GM08714 (cell line): ENCODE measurements around the gene LAMC1.
"Not testable (repeated sequence)": the region's sequence is repeated elsewhere in the genome, so short reads cannot be mapped to it uniquely, and the experiment has no call there.

Source experiments
- H3K4me3 ChIP-seq: fragments of 200-500 bp; sonication (Bioruptor generic); 2 replicates; pipeline ENCODE4 v1.5.1; 2014; ENCODE audit warnings: mild to moderate bottlenecking, low read length, inconsistent platforms
- ZNF274 ChIP-seq: IDR thresholded peaks from 2 replicates; pipeline ENCODE4 v1.6.1; 2012; ENCODE audit warnings: mild to moderate bottlenecking, low read depth, low read length

LAMC1 gene

DNA sequence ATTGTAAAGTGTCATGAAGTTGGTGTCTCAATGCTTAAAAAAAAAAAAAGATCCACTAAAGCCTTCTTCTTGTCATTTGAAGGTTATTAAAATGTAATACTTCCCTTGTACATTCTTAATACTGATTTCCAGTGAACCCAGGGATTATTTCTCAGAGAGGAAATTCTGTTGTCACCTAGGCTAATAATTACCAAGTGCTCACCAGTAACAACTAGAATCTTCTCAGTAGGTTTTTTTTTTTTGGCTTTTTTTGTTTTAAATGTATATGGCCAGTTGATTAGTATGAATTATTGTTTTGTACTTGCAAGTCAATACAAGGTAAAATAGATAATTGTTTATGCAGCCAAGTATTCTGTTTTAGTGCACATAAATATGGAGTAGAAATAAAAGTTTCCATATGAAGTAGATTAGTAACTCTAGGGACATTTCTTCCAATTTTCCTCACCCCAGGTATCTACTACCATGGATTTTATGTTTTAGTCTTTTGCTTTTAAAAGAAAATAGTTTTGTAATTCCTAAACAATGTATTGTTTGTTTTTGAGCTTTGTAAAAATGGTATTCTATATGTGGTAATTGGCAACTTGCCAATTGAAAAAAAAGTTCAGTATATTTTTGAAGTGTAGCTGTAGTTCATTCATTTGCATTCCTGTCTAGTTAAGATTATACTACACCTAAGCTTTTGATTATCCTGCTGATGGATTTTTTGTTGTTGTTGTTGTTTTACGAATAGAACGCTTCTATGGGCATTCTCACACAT, 21.9 kb downstream of the LAMC1 start:
- no peak for TF ChIP-seq ZNF274
- H3K4me3 ChIP-seq: no peak overlapping the region

DNA sequence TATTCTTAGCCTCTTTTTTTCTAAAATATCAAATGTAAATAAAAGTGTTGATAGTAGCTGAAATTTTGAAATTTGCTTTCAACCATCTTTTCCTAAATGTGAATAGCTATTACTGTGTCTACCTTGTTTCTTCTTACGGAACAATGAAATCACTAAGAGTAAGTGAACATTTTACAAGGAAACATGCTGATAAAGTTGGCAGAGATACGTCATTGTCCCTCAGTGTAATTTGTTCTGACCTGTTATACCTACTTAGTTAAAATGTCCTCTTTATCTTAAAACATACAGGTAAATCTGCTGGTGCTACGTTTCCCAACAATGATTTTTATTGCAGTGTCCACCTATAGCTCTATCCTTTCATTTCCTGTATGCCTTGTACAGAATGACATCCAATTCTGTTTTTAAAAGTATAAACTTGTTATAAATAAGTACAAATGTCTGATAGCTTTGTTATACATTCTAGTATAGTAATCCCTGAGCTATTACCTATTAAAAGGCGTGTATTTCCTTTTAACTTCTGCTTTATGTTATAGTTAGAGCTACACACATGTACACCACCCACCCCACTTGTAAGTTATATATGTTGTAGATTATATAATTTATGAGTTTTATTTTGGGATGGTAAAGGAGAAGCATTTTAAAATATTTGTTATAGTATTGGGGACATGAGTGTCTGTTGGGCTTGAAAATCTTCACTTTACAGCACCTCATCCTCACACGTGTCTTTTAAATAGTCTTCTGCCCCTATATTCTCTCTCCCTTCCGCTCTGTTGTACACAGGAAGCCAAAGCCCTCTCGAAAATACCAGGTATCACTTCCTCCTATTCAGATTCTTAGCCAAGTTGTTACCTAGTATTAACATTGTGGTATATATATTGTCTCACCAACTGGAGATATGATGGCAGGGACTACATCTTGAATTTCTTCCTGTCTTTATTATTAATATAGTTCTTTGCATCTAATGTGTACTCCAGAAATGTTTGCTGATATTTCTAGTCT, 25.2 kb downstream of the LAMC1 start:
- no peak for TF ChIP-seq ZNF274
- H3K4me3 ChIP-seq: no peak overlapping the region

DNA sequence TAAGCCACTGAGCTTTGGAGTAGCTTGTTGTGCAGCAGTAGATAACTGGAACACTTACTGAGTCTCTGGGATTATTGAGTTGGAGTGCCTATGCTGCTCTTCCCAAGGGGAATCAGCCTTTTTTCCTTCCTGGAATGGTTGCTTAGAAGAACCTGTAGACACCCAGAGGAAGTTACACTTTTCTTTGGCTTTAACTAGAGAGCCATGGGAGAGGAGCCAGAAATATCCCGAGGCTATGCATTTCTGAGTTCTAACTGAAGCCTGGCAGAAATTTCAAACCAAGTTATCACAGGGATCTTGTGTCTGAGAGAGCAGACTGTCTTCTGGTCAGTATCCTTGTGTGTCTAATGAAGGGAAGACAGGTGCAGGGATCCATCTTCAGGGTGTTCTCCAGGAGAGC, 28.3 kb downstream of the LAMC1 start:
- no peak for TF ChIP-seq ZNF274

DNA sequence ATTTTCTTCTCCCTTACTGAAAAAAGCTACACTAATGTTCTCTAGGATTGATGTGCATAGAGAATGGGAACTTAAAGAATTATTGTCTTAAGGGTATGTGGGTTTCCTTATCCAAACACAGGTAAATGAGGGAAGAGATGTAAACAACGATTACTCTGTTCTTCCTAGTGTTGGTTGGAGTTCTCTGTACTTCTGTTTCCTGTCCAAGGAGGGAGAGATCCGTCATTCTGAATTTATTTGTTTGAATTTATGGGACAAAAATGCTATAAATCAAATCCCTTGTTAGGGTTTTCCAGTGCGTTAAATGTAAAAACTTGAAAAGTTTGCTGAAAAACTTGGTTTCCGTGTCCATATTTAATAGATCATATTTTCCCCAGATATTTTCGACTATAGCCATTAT, 29.6 kb downstream of the LAMC1 start:
- TF ChIP-seq ZNF274: no peak
- H3K4me3 ChIP-seq: no peak overlapping the region

More for the DNA sequence above, 28.3 kb downstream of the LAMC1 start:
- no peak overlapping the region for H3K4me3 ChIP-seq

DNA sequence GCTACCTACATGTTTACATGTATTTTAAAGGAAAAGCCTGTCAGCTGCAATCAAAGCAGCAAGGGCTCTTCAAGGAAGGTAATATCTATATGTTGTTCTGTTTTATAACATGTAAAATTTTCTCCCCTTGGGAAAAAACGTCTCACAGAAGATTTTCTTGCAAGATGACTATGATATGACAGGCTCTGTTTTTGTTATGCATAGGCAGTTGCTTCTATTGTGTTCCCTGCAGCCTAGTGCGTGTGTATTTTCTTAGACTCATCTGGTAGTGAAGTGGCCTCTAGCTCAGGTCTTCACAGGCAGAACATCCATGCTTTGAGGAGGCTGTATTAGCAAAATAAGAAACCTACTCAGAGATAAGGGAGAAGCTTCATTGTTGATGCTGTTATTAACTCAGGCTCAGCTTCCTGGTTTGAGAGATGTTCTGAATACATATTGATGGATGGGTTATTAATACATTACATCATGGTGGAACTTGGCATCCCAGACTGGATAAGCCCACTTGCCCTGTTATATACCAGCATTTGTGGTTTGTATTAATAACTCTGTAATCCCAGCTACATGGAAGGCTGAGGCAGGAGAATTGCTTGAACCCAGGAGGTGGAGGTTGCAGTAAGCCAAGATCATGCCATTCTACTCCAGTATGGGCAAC, 35.8 kb downstream of the LAMC1 start:
- H3K4me3 ChIP-seq: no peak overlapping the region
- TF ChIP-seq ZNF274: no peak

DNA sequence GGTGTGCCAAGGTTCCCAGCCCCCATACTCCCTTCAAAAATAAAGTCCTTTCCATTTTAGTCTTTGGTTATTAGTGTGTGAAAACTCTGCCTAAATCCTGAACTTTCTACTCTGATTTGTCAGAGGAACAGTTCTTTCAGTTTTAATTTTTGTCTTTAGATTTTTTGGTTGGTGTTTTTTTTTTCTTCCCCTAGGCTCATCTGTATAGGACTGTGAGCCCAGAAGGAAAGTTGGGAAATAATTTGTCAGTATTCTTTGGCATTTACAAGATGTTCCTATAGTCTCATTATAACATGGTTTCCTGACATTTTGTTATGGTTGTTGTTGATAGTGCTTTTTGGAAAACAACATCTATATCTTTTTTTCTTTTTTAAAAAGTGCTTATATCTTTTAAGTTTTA, 38.0 kb downstream of the LAMC1 start:
- H3K4me3 ChIP-seq: no peak overlapping the region
- TF ChIP-seq ZNF274: no peak

DNA sequence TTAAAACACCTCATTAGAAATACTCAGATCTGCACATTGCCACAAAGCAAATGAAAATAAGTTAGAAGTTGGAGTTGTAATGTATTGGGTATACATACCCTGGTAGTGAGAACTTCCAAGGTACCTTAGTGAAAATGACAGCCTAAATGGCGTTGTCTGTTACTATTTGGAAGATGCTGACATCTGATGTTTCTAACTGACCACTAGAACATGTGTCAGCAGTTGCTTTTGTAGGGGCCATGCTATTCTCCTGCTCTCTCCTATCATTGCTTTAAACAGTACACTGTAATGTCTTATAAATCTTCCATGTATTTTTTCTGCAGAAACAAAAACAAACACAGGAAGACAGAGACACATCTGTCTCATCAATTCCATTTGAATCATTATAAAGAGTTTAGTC, 40.1 kb downstream of the LAMC1 start:
- H3K4me3 ChIP-seq: no peak overlapping the region
- TF ChIP-seq ZNF274: no peak

DNA sequence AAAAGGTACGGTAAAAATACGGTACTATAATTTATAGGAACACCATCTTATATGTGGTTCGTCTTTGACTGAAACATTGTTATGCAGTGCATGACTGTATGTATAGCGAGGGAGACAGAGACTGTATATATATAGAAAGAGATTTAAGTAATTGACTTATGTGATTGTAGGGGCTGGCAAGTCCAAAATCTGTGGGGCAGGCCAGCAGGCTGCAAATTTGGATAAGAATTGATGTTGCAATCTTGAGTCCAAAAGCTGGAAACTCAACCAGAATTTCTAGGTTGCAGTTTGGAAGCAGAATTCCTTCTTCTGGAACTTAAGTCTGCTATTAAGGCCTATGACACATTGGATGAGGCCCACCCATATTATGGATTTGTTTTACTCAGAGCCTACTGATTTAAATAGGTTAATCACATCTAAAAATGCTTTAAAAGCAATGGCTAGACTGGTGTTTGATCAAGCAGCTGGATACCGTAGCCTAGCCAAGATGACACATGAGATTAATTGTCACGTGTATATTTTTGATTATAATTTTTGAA, 42.0 kb downstream of the LAMC1 start:
- H3K4me3 ChIP-seq: no peak overlapping the region
- no peak for TF ChIP-seq ZNF274

DNA sequence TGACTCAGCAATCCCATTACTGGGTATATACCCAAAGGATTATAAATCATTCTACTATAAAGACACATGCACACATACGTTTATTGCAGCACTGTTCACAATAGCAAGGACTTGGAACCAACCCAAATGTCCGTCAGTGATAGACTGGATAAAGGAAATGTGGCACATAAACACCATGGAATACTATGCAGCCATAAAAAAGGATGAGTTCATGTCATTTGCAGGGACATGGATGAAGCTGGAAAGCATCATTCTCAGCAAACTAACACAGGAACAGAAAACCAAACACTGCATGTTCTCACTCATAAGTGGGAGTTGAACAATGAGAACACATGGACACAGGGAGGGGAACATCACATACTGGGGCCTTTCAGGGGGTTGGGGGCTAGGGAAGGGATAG, 43.2 kb downstream of the LAMC1 start:
- not testable (repeated sequence) for H3K4me3 ChIP-seq

DNA sequence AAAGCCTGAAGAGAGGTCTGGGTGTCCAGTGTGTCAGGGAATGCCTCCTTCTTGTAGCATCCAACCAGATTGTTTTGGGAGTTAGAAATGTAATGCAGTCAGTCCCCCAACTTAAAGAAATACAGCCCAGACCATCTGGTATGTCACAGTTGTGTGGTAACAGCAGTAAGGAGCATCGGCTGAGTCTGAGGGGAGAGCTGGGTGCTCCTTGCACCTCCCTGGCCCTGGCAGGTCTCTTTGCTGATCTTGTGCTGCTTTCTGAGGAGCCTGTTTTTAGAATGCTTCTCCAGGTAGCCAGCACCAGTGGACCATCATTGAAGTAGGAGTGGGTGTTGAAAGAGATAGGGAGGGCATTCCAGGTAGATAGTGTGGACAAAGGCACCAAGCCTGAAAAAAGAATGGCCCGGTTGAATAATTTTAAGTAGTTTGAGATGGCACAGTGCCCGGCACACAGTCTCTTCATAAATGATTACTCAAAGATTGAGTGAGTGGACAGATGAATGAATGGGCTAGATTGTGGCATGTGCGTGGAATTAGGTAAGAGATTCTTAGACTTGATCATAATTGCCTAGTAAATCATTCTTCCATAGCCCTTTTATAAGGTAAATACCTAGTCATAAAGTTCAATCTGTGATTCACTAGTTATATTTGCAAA, 46.5 kb downstream of the LAMC1 start:
- no peak for TF ChIP-seq ZNF274
- no peak overlapping the region for H3K4me3 ChIP-seq

DNA sequence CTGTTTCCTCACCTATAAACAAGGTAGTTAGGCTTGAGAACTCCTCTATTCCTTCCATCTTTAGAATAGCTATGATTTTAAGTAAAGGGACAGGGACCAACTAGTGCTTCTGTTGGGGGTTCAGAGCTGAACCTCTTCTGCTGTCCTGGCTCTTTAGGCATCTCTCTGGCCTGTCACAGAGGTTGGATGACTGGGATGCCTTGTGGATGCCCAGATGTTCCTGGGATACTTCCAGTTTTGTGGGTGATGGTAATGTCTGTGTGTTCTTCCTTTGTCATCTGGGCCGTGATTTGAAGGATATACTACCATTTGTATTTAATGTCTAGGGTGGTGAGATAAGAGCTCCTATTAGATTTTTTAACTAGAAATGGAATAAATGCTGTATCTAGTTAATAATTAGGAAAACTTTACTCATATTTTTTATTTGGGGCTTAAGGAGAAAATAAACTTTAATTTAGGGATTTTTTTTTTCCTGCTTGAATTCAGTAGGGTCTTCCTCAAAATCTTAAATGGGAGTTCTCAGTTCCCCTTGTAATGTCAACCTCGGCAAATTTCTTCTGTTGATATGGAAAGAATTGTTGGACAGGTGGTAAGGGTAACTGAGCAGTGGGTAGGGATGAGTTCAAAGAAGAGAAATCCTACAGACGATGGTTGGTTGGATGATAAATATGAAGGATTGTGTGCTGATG, 47.2 kb downstream of the LAMC1 start:
- no peak for TF ChIP-seq ZNF274
- no peak overlapping the region for H3K4me3 ChIP-seq

DNA sequence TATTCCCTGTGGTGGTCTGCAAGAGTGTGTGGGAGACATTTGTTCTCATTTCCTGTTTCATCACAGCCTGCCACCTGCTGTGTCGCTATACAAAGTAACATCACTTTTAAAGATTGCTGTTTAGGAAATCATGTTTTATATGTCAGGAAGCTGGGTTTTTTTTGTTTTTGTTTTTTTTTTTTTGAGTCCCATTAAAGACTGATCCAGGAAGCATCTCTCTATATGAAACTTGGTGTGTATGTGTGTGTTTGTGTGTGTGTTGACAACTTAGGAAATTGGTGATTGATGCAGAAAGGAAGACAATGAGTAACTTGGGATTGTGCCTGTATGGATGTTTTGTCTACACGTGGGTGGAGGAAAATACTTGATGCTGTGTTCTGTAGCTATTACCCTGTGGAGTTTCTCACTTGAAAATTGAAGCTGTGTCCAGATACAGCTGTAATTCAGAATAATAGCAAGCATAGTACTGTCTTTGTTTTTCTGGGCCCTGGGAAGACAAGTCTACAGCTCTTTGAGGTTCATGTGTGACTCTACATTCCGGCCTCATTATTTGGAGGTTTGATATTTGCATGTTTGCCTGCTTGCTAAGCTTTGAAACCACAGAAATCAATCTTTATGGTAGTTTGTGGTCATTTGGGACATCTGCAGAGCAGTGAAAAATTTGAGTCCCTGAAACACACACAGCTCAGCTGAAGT, 47.9 kb downstream of the LAMC1 start:
- H3K4me3 ChIP-seq: no peak overlapping the region; the same call in 1 of the 2 replicates
- no peak for TF ChIP-seq ZNF274

DNA sequence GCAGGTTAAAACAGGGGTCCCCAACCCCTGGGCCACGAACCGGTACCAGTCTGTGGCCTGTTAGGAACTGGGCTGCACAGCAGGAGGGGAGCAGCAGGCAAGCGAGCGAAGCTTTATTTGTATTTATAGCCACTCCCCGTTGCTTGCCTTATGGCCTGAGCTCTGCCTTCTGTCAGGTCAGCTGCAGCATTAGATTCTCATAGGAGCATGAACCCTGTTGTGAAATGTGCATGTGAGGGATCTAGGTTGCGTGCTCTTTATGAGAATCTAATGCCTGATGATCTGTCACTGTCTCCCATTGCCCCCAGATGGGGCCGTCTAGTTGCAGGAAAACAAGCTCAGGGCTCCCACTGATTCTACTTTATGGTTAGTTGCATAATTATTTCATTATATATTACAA, 49.4 kb downstream of the LAMC1 start:
- H3K4me3 ChIP-seq: not testable (repeated sequence)
